MCF 10A (cell line): ENCODE measurements around the gene MLLT1. TPM values are rescaled to one million over a fixed set of nuclear protein-coding genes. Genes with fewer than 3 reads are reported as not detected.

Experiments
- BruUV-seq: library from RNA; stranded (reverse); fragments of 400-500 nt; replicated peaks from 2 replicates; lab custom pipeline; 2021; lab: Mats Ljungman, UMichigan
- CTCF ChIA-PET: fragments of 300-600 bp; sonication (Branson Sonifier 250); formaldehyde crosslinking; extraction: SDS; loops from one replicate; lab custom pipeline; 2021; ENCODE audit warnings: antibody characterized with exemption, inconsistent platforms; lab: Yijun Ruan, JAX
- POLR2A ChIA-PET: fragments of 300-600, 350-650 bp; sonication (Branson Sonifier 250); formaldehyde crosslinking; extraction: SDS; loops from one replicate; lab custom pipeline; 2020; ENCODE audit warnings: antibody characterized with exemption, inconsistent platforms; lab: Yijun Ruan, JAX
- DNase-seq: peaks from one replicate; pipeline ENCODE4 v3.0.0-alpha.2; 2018; ENCODE audit not compliant: unreplicated experiment
- H3K27ac Mint-ChIP-seq: one replicate; pipeline ENCODE4 v1.8.0; 2022; ENCODE audit warnings: mild to moderate bottlenecking, low read depth, mixed read lengths; ENCODE audit not compliant: unreplicated experiment
- H3K27me3 Mint-ChIP-seq: one replicate; pipeline ENCODE4 v1.8.0; 2022; ENCODE audit warnings: mixed read lengths; ENCODE audit not compliant: insufficient read depth, unreplicated experiment
- H3K36me3 Mint-ChIP-seq: one replicate; pipeline ENCODE4 v1.8.0; 2022; ENCODE audit warnings: mild to moderate bottlenecking, moderate library complexity, mixed read lengths; ENCODE audit not compliant: insufficient read depth, unreplicated experiment
- H3K4me1 Mint-ChIP-seq: one replicate; pipeline ENCODE4 v1.8.0; 2022; ENCODE audit warnings: mixed read lengths; ENCODE audit not compliant: insufficient read depth, unreplicated experiment
- H3K4me3 Mint-ChIP-seq: one replicate; pipeline ENCODE4 v1.8.0; 2022; ENCODE audit warnings: mild to moderate bottlenecking, moderate library complexity, mixed read lengths; ENCODE audit not compliant: unreplicated experiment
- H3K9me3 Mint-ChIP-seq: one replicate; pipeline ENCODE4 v1.8.0; 2022; ENCODE audit warnings: mixed read lengths; ENCODE audit not compliant: unreplicated experiment
- CTCF ChIP-seq: fragments of 200-600 bp; IDR thresholded peaks from one replicate; pipeline ENCODE4 v1.8.0; 2022; ENCODE audit warnings: antibody characterized with exemption, mild to moderate bottlenecking; ENCODE audit not compliant: unreplicated experiment
- intact Hi-C: fragments of 100-400 bp; cut with micrococcal nuclease; formaldehyde crosslinking; loops from 2 replicates; pipeline ENCODE4 v1.14.1; 2022
- total RNA-seq: library from RNA; stranded (reverse); gene quantifications from 2 replicates; pipeline ENCODE4 v1.2.3, GENCODE V29; 2022

The MLLT1 gene
- total RNA-seq, 1 experiment from 2014 or later = 59.0 TPM

GRCh38 chr19:6242677-6243076, 37.1 kb downstream of the MLLT1 start:
- no peak for DNase-seq
- no peak for TF ChIP-seq CTCF
- Mint-ChIP-seq H3K4me1 (peaks cover 15% of the 10 kb centered on the region), H3K27ac (no peak overlapping the region), H3K4me3 (no peak overlapping the region), H3K9me3 (no peaks in the 10 kb centered on the region), H3K36me3 (peaks cover 23% of the 10 kb centered on the region), H3K27me3 (no peaks in the 10 kb centered on the region)
- POLR2A ChIA-PET = no interaction called here
- CTCF ChIA-PET = no interaction called here
- intact Hi-C loops = no loop called here
- BruUV-seq = no TSS peak

GRCh38 chr19:6241680-6242377, 37.9 kb downstream of the MLLT1 start:
- peaks cover 15% of the 10 kb centered on the region for H3K4me1 Mint-ChIP-seq
- no peak overlapping the region for H3K4me3 Mint-ChIP-seq
- CTCF ChIA-PET = interaction anchor here (1.5 kb wide), 1 partner anchor 23 kb away, joined by 7 read pairs; no protein-coding TSS in a partner anchor
- no peak for TF ChIP-seq CTCF
- H3K27me3 Mint-ChIP-seq = no peaks in the 10 kb centered on the region
- BruUV-seq = no TSS peak
- intact Hi-C loops = no loop called here
- peaks cover 20% of the 10 kb centered on the region for H3K36me3 Mint-ChIP-seq
- H3K9me3 Mint-ChIP-seq = no peaks in the 10 kb centered on the region
- no peak overlapping the region for H3K27ac Mint-ChIP-seq
- POLR2A ChIA-PET = no interaction called here
- no peak for DNase-seq

- no TSS peak for BruUV-seq
- H3K27me3 Mint-ChIP-seq = no peaks in the 10 kb centered on the region
- peaks cover 17% of the 10 kb centered on the region for H3K4me1 Mint-ChIP-seq
- no peak overlapping the region for H3K4me3 Mint-ChIP-seq
- H3K9me3 Mint-ChIP-seq = no peaks in the 10 kb centered on the region
- no peak overlapping the region for H3K27ac Mint-ChIP-seq
- intact Hi-C loops = no loop called here
- POLR2A ChIA-PET = no interaction called here
- H3K36me3 Mint-ChIP-seq = peaks cover 20% of the 10 kb centered on the region
- CTCF ChIA-PET = interaction anchor here (1.5 kb wide), 1 partner anchor 23 kb away, joined by 7 read pairs; no protein-coding TSS in a partner anchor
- no peak for TF ChIP-seq CTCF
- no peak for DNase-seq
Measured at GRCh38 chr19:6241056-6241455, 38.7 kb downstream of the MLLT1 start.

GRCh38 chr19:6239871-6240676, 39.7 kb downstream of the MLLT1 start:
- intact Hi-C loops = loop anchor here (2.0 kb wide), 1 partner anchor 31 kb away; no protein-coding TSS in a partner anchor
- no peak for TF ChIP-seq CTCF
- Mint-ChIP-seq H3K27me3 (no peaks in the 10 kb centered on the region), H3K27ac (peak overlapping the region; percentile 3), H3K4me3 (no peak overlapping the region), H3K36me3 (peaks cover 16% of the 10 kb centered on the region), H3K4me1 (peaks cover 25% of the 10 kb centered on the region), H3K9me3 (no peaks in the 10 kb centered on the region)
- ChIA-PET CTCF (interaction anchor here (1.5 kb wide), 1 partner anchor 22 kb away, joined by 7 read pairs; no protein-coding TSS in a partner anchor), POLR2A (no interaction called here)
- no TSS peak for BruUV-seq
- DNase-seq = no peak
